NCI-H146 (cell line): ENCODE results near the gene CCDC9B.

Experiments
- DNase-seq: peaks from one replicate; lab custom pipeline; 2025; lab: John Stamatoyannopoulos, UW

The CCDC9B gene

DNA sequence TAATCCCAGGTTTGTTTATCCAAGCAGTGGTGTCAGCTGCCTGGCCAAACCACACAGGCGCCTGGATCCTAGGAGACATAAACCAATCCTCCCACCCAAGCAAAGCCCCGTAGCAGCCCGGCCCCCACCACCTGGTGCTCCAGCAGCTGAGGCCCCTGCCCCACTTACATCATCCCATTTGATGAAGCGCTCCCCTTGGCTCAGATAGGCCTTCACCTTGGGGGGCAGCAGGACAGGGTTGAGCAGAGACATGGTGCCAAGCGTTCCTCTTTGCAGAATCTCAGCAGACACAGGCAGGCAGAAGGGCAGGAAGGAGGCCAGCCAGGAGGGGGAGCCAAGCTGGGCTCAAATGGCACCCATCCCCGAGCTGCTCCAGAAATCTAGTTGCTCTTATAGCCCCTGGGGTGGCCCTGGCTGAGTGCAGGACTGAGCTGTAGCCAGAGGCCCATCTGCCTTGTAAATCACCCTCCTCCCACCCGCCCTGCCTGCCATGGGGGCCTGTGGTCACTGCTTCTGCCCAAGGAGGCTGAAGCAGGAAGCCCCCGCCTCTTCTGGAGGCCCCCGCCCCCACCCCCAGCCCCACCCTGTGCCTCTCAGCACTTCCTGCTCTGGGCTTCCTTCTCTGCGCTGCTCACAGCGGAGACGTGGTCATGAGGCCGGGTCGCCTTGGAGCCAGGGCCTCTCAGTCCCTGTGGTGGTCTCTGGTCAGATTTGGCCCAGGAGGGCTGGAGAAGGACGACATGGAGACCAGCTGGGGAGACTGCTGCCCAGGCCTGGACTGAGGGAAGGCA lies 33.1 kb downstream of the CCDC9B start, which contains the start of gene PLCB2:
Gene PLCB2, minus strand, starts transcription at position 515 of the 791 bp plus-strand sequence. Its CDS starts 263 bp downstream, at position 252.
- DNase-seq, result no peak

DNA sequence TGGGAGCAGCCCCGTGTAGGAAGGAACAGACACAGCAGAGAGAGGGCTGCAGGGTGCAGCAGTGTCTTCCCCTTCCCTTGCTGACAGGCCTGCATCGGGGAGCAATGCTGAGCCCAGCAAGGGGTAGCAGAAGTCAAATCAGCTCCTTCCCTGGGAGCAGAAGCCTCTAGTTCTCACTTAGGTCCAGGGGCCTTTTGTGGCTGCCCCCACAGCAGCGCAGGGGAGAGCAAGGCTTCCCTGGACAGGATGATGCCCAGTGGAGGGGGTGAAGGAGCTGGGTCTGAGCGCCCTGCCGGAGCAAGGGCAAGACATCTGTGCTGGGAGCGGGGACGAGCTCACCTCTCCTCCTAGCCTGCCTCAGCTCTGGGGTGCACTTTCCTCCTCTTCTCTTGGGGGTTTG lies 33.8 kb downstream of the CCDC9B start:
- DNase-seq, result no peak

GRCh38 chr15:40306371-40306770 lies 34.4 kb downstream of the CCDC9B start:
- DNase-seq, result no peak

DNA sequence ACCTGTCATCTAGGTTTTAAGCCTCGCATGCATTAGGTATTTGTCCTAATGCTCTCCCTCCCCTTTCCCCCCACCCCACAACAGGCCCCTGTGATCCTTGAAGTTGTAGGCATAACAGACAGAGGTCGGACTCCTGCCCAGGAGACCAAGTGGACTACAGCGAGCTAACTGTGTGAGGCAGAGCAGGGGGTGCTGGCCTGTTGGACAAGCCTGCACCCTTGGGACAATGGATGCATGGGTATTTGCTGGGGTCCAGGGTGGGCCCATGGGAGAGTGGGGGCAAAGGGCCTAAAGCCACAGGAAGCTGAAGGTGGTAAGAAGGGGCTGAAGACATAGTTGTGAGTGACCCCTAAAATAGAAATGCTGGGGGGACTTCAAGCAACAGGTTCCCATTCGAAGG lies 35.5 kb downstream of the CCDC9B start:
- DNase-seq, result no peak

GRCh38 chr15:40303576-40303975 lies 37.2 kb downstream of the CCDC9B start:
- DNase-seq, result no peak

DNA sequence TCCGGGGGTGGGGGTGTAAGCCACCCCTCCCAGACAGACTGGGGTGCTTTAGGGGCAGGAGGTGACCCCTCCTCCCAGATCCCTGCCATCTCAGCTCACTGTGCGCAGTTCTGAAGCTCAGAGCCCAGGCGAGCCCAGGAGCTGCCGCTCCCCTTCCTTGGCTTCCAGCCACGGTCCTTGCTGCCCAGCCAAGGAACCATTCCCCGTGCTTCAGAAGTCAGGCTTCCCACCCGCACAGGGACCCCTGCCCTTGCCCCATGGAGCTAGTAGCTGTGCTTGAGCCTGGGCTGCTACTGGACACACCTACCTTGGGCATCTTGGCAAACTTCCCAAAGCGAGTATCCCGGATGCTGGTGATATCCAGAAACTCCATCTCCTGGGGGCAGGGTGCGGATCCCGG lies 37.8 kb downstream of the CCDC9B start:
- no peak for DNase-seq

DNA sequence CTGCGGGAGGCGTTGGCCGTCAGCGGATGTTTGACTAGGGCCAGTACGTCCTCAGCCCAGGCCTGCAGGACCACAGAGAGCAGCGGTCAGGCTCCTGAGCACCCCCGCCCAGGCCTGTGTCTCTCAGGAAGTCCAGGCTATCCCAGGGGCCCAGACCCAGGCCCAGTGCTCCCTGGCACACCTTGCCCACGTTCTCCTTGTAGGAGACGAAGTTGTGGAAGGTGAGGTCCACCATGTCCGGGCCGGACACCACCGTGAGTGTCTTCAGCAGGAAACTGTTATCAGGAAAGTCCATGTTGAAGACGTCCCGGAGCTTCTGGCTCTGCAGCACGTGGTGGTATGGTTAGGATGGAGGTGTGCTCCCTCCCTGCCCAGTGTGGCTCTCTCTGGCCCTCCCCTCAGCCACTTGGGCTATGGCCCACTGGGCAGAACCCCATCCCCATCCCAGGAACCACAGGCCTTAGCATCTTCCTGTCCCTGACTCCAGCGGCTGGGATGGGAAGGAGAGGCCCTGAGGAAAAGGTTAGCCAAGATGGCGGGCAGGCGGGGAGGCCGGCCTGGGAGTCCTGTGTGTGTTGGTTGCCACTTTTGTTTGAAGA lies 38.4 kb downstream of the CCDC9B start:
- DNase-seq, result no peak

- no peak for DNase-seq
Measured at GRCh38 chr15:40301467-40302179, 39.1 kb downstream of the CCDC9B start.

DNA sequence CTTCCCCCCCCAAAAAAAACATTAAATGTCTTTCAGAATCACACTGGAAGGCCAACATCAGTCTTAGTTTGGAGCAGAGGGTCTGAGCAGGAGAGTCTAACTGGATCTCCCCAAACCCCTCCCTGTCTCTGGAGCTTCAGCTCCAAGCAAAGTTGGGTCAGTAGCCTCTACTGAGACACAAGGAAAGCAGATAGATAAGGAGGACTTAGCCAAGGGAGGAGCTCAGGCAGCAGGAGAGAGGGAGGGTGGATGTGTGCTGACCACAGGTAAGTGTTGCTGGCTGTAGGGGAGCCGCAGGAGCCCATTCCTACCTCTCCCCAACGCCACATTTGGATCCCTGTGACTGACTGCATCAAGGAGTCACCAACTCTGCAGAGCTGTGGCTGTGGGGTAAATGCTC lies 40.0 kb downstream of the CCDC9B start:
- DNase-seq, result no peak

GRCh38 chr15:40300367-40300766 lies 40.4 kb downstream of the CCDC9B start:
- no peak for DNase-seq

- DNase-seq, result peak; percentile 29
Measured at GRCh38 chr15:40298216-40298935, 42.4 kb downstream of the CCDC9B start.

GRCh38 chr15:40297356-40297755 lies 43.4 kb downstream of the CCDC9B start:
- no peak for DNase-seq

GRCh38 chr15:40296561-40297230 lies 44.0 kb downstream of the CCDC9B start:
- DNase-seq, result no peak

DNA sequence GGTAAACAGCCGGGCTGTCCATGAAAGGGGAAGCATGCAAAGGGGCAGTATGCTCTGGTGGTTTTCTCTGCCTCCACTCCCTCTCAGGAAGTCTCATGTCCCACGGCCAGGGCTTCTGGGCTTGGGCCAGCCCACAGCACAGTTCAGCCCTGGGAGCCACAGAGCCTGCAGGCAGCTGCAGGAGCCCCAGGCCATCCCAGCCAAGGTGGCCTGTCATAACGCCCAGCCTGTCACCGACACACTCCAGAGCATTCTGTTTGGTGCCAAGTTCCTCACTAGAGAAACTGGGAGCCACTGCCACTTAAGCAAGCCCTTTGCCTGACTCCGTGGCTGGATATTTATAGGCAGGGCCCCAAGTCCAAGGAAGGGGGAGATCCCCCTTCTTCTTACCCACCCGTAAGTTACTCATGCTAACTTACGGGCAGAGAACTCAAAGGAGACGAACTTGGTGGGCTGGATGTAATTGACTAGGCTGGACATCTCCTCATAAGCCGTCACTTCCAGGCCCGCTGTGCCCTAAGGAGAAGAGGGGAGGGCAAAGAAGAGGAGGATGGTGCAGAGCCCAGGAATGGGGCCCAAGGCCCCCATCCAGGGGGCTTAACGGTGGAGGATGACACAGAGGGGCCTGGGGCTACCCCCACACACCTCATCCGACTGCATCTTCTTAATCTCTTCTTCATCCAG lies 44.7 kb downstream of the CCDC9B start:
- no peak for DNase-seq

DNA sequence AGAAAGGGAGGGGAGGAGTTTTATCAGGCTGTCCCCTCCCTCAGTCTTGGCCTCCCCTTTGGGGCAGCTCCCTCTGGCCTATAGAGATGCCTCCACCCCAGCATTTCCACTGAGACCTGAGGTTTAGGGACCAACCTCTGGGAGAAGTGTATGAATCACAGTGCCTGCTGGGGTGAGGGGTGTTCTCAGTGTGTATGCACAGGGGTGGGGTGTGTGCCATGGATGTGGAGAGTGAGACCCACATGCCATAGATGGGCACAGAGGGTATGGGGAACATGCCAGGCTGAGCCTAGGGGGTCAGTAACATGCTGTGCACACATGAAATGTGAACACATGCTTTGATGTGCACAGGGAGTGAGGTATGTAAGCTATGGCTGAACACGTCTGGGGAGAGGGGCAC lies 45.4 kb downstream of the CCDC9B start:
- DNase-seq, result no peak

DNA sequence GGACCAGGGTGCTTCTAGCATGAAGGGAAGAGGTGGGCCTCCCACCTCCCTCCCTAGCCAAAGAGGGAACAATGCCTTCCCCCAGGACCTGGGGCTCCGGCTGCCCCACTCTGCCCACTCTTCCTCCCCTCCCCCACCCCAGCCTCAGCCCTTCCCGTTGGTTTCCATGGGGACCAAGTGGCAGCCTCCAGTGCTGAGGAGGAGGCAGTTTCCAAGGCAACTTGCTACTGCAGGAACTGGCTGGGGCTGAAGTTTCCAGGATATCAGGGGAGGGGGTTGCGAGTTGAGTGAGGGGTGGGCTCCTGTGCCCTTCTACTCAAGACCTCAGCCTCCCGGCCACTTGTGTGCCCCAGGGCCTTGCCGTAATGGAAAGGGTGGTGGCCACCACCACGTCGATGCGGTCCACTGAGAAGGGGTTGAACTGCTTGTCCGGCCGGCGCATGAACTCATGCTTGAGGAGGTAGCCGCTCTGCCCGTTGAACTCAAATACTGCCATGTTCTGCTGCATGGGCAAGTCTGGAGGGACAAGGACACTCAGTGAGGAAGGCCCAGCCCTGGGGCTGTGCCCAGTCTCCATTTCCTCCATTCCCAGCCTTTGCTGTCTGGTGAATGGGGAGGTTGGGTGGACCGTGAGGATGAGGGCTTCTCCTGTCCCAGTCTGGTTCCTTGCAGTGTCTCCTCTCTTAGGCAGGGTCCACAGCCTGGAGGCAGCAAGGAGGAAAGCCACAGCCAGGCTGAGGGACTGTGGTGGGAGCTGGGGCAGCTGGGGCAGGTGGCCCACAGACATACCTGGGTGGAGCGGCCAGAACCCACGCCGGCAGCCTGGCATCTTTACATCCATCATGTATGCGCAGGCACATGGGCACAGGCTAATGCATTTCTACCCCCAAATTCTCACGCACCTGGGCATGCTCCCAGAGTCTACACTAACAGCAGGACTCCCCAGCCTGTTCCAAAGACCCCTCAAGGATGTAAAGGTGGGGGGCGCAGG lies 46.5 kb downstream of the CCDC9B start:
- no peak for DNase-seq

GRCh38 chr15:40293006-40293405 lies 47.7 kb downstream of the CCDC9B start:
- DNase-seq, result no peak

DNA sequence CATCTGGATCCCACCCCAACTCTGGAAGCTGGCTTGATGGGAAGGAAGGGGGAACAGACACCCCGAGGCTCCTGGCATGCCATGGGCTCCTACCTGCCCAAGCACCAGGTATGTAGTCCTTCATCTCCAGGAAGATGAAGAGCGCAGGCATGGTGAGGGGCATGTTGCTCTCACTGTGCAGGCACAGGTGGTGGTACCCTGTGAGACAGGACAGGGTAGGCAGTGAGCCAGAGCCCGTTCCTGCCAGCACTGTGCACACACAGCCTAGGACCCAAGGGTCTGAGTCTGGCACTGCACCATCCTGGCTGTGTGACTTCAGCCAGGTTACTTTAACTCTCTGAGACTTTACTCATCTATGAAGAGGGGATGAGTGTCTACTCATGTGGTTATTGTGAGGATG lies 48.5 kb downstream of the CCDC9B start:
- no peak for DNase-seq

- DNase-seq, result peak; percentile 61
Measured at GRCh38 chr15:40290918-40291574, 49.7 kb downstream of the CCDC9B start.
